ENCODE results near the gene FILIP1. TPM values are rescaled to one million over a fixed set of nuclear protein-coding genes. Genes with fewer than 3 reads are reported as not detected.

Gene FILIP1
- total RNA-seq, 1 donor, result under 0.01 TPM

GRCh38 chr6:75344021-75344420 is 149.6 kb downstream of the FILIP1 start:
- no peaks in the 10 kb centered on the region for H4K20me1 ChIP-seq (ENCODE audit: insufficient read depth, low read length)
- TF ChIP-seq CTCF (IDR thresholded peaks at IDR 0.05; ENCODE audit: extremely low read depth, low read depth, low read length), result no peak
- H3K27ac ChIP-seq (ENCODE audit: low read depth, low read length), result no peak overlapping the region
- H3K4me3 ChIP-seq (ENCODE audit: insufficient read depth, low read length), result no peak overlapping the region
- H3K36me3 ChIP-seq (ENCODE audit: insufficient read depth, low read length), result no peaks in the 10 kb centered on the region
- no peak for DNase-seq (ENCODE audit: insufficient read length, low spot score, missing footprints)
- H3K4me1 ChIP-seq (ENCODE audit: insufficient read depth, low read length), result no peaks in the 10 kb centered on the region
- H2AFZ ChIP-seq (ENCODE audit: low read length), result no peak overlapping the region
- H3K9me3 ChIP-seq (ENCODE audit: low read depth, low read length), result no peaks in the 10 kb centered on the region
- no peak overlapping the region for H3K4me2 ChIP-seq (ENCODE audit: insufficient read depth, low read length)
- no peaks in the 10 kb centered on the region for H3K79me2 ChIP-seq (ENCODE audit: insufficient read depth, low read length)
- no peaks in the 10 kb centered on the region for H3K27me3 ChIP-seq (ENCODE audit: insufficient read depth, low read length)

GRCh38 chr6:75337835-75338580 is 155.6 kb downstream of the FILIP1 start:
- H3K36me3 ChIP-seq (ENCODE audit: insufficient read depth, low read length), result no peaks in the 10 kb centered on the region
- DNase-seq (ENCODE audit: insufficient read length, low spot score, missing footprints), result no peak

DNA sequence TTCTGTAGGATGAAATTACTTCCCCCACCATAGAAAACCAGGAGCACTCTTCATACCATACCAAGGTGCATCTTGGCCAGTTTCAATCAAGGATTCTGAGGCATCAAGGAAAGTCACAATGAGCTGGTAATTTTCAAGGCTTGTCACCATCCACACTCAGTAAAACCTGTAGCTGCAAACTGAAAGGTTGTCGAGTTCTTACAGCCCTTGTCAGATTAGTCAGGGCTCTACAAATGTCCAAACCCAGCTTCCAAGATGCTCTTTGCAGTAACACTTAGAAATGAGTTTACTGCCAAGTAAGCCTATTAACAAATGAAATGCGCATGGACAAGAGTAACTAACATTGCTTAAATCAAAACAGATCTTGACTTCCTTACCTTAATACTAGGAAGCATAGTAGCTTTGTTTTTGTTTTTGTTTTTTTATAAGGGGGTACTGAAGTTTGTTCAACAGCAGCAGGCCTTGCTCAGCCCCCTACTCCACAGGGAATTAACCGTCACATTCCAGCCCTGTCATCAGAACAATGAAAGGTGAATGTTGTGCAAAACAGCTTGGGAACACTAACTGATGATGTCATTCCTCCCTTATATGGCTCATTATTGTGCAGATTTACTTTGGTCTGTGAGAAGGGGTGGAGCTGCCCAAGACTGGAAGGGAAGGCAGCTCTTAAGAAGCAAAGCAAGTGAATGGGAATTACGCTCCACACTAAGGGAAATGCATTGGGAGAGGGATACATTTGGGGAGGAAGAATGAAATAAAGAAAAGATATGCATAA is 159.1 kb downstream of the FILIP1 start:
- Histone ChIP-seq H3K4me2 (ENCODE audit: insufficient read depth, low read length) (no peak overlapping the region), H3K27me3 (ENCODE audit: insufficient read depth, low read length) (no peaks in the 10 kb centered on the region), H4K20me1 (ENCODE audit: insufficient read depth, low read length) (no peaks in the 10 kb centered on the region), H2AFZ (ENCODE audit: low read length) (no peak overlapping the region), H3K36me3 (ENCODE audit: insufficient read depth, low read length) (no peaks in the 10 kb centered on the region), H3K79me2 (ENCODE audit: insufficient read depth, low read length) (no peaks in the 10 kb centered on the region), H3K4me3 (ENCODE audit: insufficient read depth, low read length) (no peak overlapping the region), H3K27ac (ENCODE audit: low read depth, low read length) (no peak overlapping the region), H3K4me1 (ENCODE audit: insufficient read depth, low read length) (peaks cover 10% of the 10 kb centered on the region), H3K9me3 (ENCODE audit: low read depth, low read length) (no peaks in the 10 kb centered on the region)
- no peak for TF ChIP-seq CTCF (IDR thresholded peaks at IDR 0.05; ENCODE audit: extremely low read depth, low read depth, low read length)
- DNase-seq (ENCODE audit: insufficient read length, low spot score, missing footprints), result no peak

More at GRCh38 chr6:75337835-75338580, 155.6 kb downstream of the FILIP1 start:
- Histone ChIP-seq H3K27me3 (ENCODE audit: insufficient read depth, low read length) (no peaks in the 10 kb centered on the region), H3K79me2 (ENCODE audit: insufficient read depth, low read length) (no peaks in the 10 kb centered on the region), H3K9me3 (ENCODE audit: low read depth, low read length) (no peaks in the 10 kb centered on the region), H3K4me2 (ENCODE audit: insufficient read depth, low read length) (no peak overlapping the region), H2AFZ (ENCODE audit: low read length) (no peak overlapping the region), H4K20me1 (ENCODE audit: insufficient read depth, low read length) (no peaks in the 10 kb centered on the region), H3K4me3 (ENCODE audit: insufficient read depth, low read length) (no peak overlapping the region), H3K4me1 (ENCODE audit: insufficient read depth, low read length) (peaks cover 4% of the 10 kb centered on the region), H3K27ac (ENCODE audit: low read depth, low read length) (no peak overlapping the region)
- TF ChIP-seq CTCF (IDR thresholded peaks at IDR 0.05; ENCODE audit: extremely low read depth, low read depth, low read length), result no peak

GRCh38 chr6:75333676-75334200 is 159.9 kb downstream of the FILIP1 start:
- Histone ChIP-seq H3K4me2 (ENCODE audit: insufficient read depth, low read length) (no peak overlapping the region), H4K20me1 (ENCODE audit: insufficient read depth, low read length) (no peaks in the 10 kb centered on the region), H2AFZ (ENCODE audit: low read length) (no peak overlapping the region), H3K27ac (ENCODE audit: low read depth, low read length) (no peak overlapping the region), H3K79me2 (ENCODE audit: insufficient read depth, low read length) (no peaks in the 10 kb centered on the region), H3K4me1 (ENCODE audit: insufficient read depth, low read length) (peaks cover 10% of the 10 kb centered on the region), H3K4me3 (ENCODE audit: insufficient read depth, low read length) (no peak overlapping the region), H3K27me3 (ENCODE audit: insufficient read depth, low read length) (no peaks in the 10 kb centered on the region), H3K9me3 (ENCODE audit: low read depth, low read length) (no peaks in the 10 kb centered on the region), H3K36me3 (ENCODE audit: insufficient read depth, low read length) (no peaks in the 10 kb centered on the region)
- no peak for DNase-seq (ENCODE audit: insufficient read length, low spot score, missing footprints)
- TF ChIP-seq CTCF (IDR thresholded peaks at IDR 0.05; ENCODE audit: extremely low read depth, low read depth, low read length), result no peak
